Endothelial cell (in vitro differentiated cells): Measurements from ENCODE around the gene PAEP. TPM values are rescaled to one million over a fixed set of nuclear protein-coding genes. Genes with fewer than 3 reads are reported as not detected.
A peak's percentile ranks its signal among the peaks of the same experiment; 100 is the strongest.

ENCODE experiments used
- DNase-seq: peaks from one replicate; pipeline ENCODE4 v3.0.0; 2021; ENCODE audit warnings: low spot score
- H3K27ac Mint-ChIP-seq: one replicate; pipeline ENCODE4 v1.8.0; 2021; ENCODE audit warnings: mixed read lengths, inconsistent platforms; ENCODE audit not compliant: unreplicated experiment
- H3K27me3 Mint-ChIP-seq: one replicate; pipeline ENCODE4 v1.8.0; 2021; ENCODE audit warnings: mild to moderate bottlenecking, moderate library complexity, mixed read lengths, inconsistent platforms; ENCODE audit not compliant: unreplicated experiment
- H3K36me3 Mint-ChIP-seq: one replicate; pipeline ENCODE4 v1.8.0; 2021; ENCODE audit warnings: mild to moderate bottlenecking, low read depth, mixed read lengths, inconsistent platforms; ENCODE audit not compliant: unreplicated experiment
- H3K4me1 Mint-ChIP-seq: one replicate; pipeline ENCODE4 v1.8.0; 2021; ENCODE audit warnings: mild to moderate bottlenecking, mixed read lengths, inconsistent platforms; ENCODE audit not compliant: unreplicated experiment
- H3K4me3 Mint-ChIP-seq: one replicate; pipeline ENCODE4 v1.8.0; 2021; ENCODE audit warnings: mild to moderate bottlenecking, mixed read lengths, inconsistent platforms; ENCODE audit not compliant: unreplicated experiment
- H3K9me3 Mint-ChIP-seq: one replicate; pipeline ENCODE4 v1.8.0; 2021; ENCODE audit warnings: mixed read lengths, inconsistent platforms; ENCODE audit not compliant: unreplicated experiment
- CTCF ChIP-seq: fragments of 200-600 bp; sonication (generic); IDR thresholded peaks from one replicate; pipeline ENCODE4 v1.5.0; 2021; ENCODE audit warnings: antibody characterized with exemption; ENCODE audit not compliant: unreplicated experiment
- total RNA-seq: library from RNA; stranded (reverse); fragmentation: NEBNext Ultra II Directional; extraction: Animal tissue kit (Norgen Biotek cat#: 25700); gene quantifications from one replicate; pipeline ENCODE4 v1.2.1, GENCODE V29; 2021; ENCODE audit not compliant: unreplicated experiment

The PAEP gene
- total RNA-seq, 1 donor from 2014 or later = not detected

GRCh38 chr9:135514342-135515082 lies 47.0 kb upstream of the PAEP start:
- Mint-ChIP-seq H3K4me1 (peaks cover 21% of the 10 kb centered on the region), H3K9me3 (no peaks in the 10 kb centered on the region), H3K27ac (no peak overlapping the region), H3K4me3 (no peak overlapping the region), H3K27me3 (peaks cover 4% of the 10 kb centered on the region), H3K36me3 (no peaks in the 10 kb centered on the region)
- TF ChIP-seq CTCF = no peak
- DNase-seq = no peak

- Mint-ChIP-seq H3K4me3 (no peak overlapping the region), H3K4me1 (peaks cover 21% of the 10 kb centered on the region), H3K27me3 (peaks cover 4% of the 10 kb centered on the region), H3K27ac (no peak overlapping the region), H3K9me3 (no peaks in the 10 kb centered on the region), H3K36me3 (no peaks in the 10 kb centered on the region)
- DNase-seq = no peak
- TF ChIP-seq CTCF = no peak
Observed at GRCh38 chr9:135515083-135515951, 46.2 kb upstream of the PAEP start.

GRCh38 chr9:135516132-135516860 lies 45.3 kb upstream of the PAEP start:
- DNase-seq = no peak
- TF ChIP-seq CTCF = no peak
- H3K27me3 Mint-ChIP-seq = peaks cover 4% of the 10 kb centered on the region
- peak overlapping the region; percentile 88 for H3K27ac Mint-ChIP-seq
- H3K4me1 Mint-ChIP-seq = peaks cover 21% of the 10 kb centered on the region
- H3K36me3 Mint-ChIP-seq = no peaks in the 10 kb centered on the region
- H3K9me3 Mint-ChIP-seq = no peaks in the 10 kb centered on the region
- peak overlapping the region; percentile 57 for H3K4me3 Mint-ChIP-seq

GRCh38 chr9:135517407-135517822 lies 44.1 kb upstream of the PAEP start:
- no peak for TF ChIP-seq CTCF
- H3K27ac Mint-ChIP-seq = peak overlapping the region; percentile 11
- peaks cover 4% of the 10 kb centered on the region for H3K27me3 Mint-ChIP-seq
- H3K4me3 Mint-ChIP-seq = no peak overlapping the region
- peaks cover 19% of the 10 kb centered on the region for H3K4me1 Mint-ChIP-seq
- no peaks in the 10 kb centered on the region for H3K9me3 Mint-ChIP-seq
- H3K36me3 Mint-ChIP-seq = no peaks in the 10 kb centered on the region
- DNase-seq = no peak
